Sigmoid colon (tissue), 4 donors: Measurements from ENCODE around the gene CORO1C.
A peak's percentile ranks its signal among the peaks of the same experiment; 100 is the strongest.

Experiments used
- CTCF ChIP-seq, 4 experiments: fragments of 450-650 bp in 3 of 4; fragments of 200-600 bp in 1 of 4; IDR thresholded peaks; one replicate each; pipeline ENCODE4 v1.5.1; 2016 to 2019; ENCODE audit warnings: antibody characterized with exemption in 4 of 4, mild to moderate bottlenecking in 3 of 4, moderate library complexity in 2 of 4
- EP300 ChIP-seq, 4 donors: sonication (generic); formaldehyde crosslinking; IDR thresholded peaks; one replicate each; pipeline ENCODE4 v1.6.1; 2017; ENCODE audit warnings: antibody characterized with exemption in 4 of 4
- POLR2A ChIP-seq, 2 donors: fragments of 450-650 bp; IDR thresholded peaks; one replicate each; pipeline ENCODE4 v1.6.1; 2016; ENCODE audit warnings: antibody characterized with exemption in 2 of 2, mild to moderate bottlenecking in 2 of 2, moderate library complexity in 2 of 2
- POLR2AphosphoS5 ChIP-seq, 4 donors: sonication (generic); formaldehyde crosslinking; IDR thresholded peaks; one replicate each; pipeline ENCODE4 v1.6.1; 2017; ENCODE audit warnings: antibody characterized with exemption in 4 of 4

- TF ChIP-seq CTCF (IDR thresholded peaks at IDR 0.05) (no peak), POLR2AphosphoS5 (IDR thresholded peaks at IDR 0.05) (peak in 1 of 4 donors; percentile 12), POLR2A (IDR thresholded peaks at IDR 0.05) (no peak), EP300 (IDR thresholded peaks at IDR 0.05) (no peak)
Measured at GRCh38 chr12:108700833-108701541, 30.3 kb downstream of the CORO1C start.
